Activated CD4-positive, alpha-beta memory T cell treated with anti-CD3 and anti-CD28 coated beads, Interleukin-2, amount 10 ng/mL, durations not matched to agents 7 days and 5 days (primary cell): ENCODE results near the gene ANKRD33B. TPM values are rescaled to one million over a fixed set of nuclear protein-coding genes. Genes with fewer than 3 reads are reported as not detected.
"Not testable (repeated sequence)": the region's sequence is repeated elsewhere in the genome, so short reads cannot be mapped to it uniquely, and the experiment has no call there.

Source experiments
- CTCF ChIA-PET: fragments of 350-600 bp; sonication (Branson Sonifier 250); formaldehyde crosslinking; loops from one replicate; lab custom pipeline; 2021; ENCODE audit warnings: antibody characterized with exemption, inconsistent platforms; lab: Charles Lee
- POLR2A ChIA-PET: fragments of 350-600 bp; sonication (Branson Sonifier 250); formaldehyde crosslinking; loops from one replicate; lab custom pipeline; 2021; ENCODE audit warnings: antibody characterized with exemption; lab: Charles Lee
- DNase-seq: peaks from one replicate; pipeline ENCODE4 v3.0.0-alpha.2; 2020
- H3K27ac Mint-ChIP-seq: one replicate; pipeline ENCODE4 v1.8.0; 2021; ENCODE audit warnings: mild to moderate bottlenecking, mixed read lengths
- H3K27me3 Mint-ChIP-seq: one replicate; pipeline ENCODE4 v1.8.0; 2021; ENCODE audit warnings: mixed read lengths
- H3K36me3 Mint-ChIP-seq: one replicate; pipeline ENCODE4 v1.8.0; 2021; ENCODE audit warnings: low read depth, mixed read lengths
- H3K4me1 Mint-ChIP-seq: one replicate; pipeline ENCODE4 v1.8.0; 2021; ENCODE audit warnings: mixed read lengths
- H3K4me3 Mint-ChIP-seq: one replicate; pipeline ENCODE4 v1.8.0; 2021; ENCODE audit warnings: mild to moderate bottlenecking, mixed read lengths
- H3K9me3 Mint-ChIP-seq: one replicate; pipeline ENCODE4 v1.8.0; 2021; ENCODE audit warnings: mixed read lengths
- total RNA-seq, 2 experiments: library from RNA; stranded (reverse); gene quantifications; one replicate each; pipeline ENCODE4 v1.2.3, GENCODE V29; 2021

The ANKRD33B gene
- total RNA-seq, 2 experiments from 2014 or later, result 9.5 to 9.9 TPM

DNA sequence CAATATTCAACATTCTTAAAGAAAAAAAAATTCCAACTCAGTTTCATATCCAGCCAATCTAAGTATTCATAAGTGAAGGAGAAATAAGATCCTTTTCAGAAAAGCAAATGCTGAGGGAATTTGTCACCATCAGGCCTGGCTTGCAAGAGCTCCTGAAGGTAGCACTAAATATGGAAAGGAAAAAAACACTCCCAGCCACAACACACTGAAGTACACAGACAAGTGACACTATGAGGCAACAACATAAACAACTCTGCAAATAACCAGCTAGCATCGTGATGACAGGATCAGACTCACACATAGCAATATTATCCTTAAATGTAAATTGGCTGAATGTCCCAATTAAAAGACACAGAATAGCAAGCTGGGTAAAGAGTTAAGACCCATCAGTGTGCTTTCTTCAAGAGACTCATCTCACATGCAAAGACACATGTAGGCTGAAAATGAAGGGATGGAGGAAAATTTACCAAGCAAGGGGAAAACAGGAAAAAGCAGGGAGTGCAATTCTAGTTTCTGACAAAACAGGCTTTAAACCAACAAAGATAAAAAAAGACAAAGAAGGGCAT lies 33.1 kb downstream of the ANKRD33B start:
- POLR2A ChIA-PET, result no interaction called here
- H3K36me3 Mint-ChIP-seq, result peaks cover 22% of the 10 kb centered on the region
- H3K4me3 Mint-ChIP-seq, result no peak overlapping the region
- H3K4me1 Mint-ChIP-seq, result peaks cover 69% of the 10 kb centered on the region
- H3K27ac Mint-ChIP-seq, result no peak overlapping the region
- H3K9me3 Mint-ChIP-seq, result peaks cover 2% of the 10 kb centered on the region
- peaks cover 1% of the 10 kb centered on the region for H3K27me3 Mint-ChIP-seq
- CTCF ChIA-PET, result interaction anchor here (2.2 kb wide), 1 partner anchor 31 kb away, joined by 8 read pairs; no protein-coding TSS in a partner anchor
- DNase-seq, result no peak

DNA sequence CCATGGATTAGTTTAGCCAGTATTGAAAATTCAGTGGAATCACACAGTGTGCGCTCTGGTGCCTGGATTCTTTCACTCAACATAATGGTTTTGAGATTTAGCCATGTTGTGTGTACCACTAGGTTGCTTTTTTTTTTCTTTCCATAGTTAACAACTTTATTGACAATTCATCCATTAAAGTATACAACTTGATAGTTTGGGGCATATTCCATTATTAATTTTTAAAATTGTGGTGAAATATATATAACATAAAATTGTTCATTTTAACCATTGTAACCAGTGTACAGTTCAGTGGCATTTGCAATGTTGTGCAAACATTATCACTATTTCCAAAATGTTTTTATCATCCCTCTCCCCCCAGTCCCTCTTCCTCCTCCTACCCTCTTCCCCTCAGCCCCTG lies 35.2 kb downstream of the ANKRD33B start:
- Mint-ChIP-seq H3K27me3 (peaks cover 1% of the 10 kb centered on the region), H3K9me3 (peaks cover 2% of the 10 kb centered on the region), H3K4me3 (no peak overlapping the region), H3K36me3 (peaks cover 22% of the 10 kb centered on the region), H3K27ac (no peak overlapping the region), H3K4me1 (peaks cover 64% of the 10 kb centered on the region)
- ChIA-PET CTCF (no interaction called here), POLR2A (no interaction called here)
- DNase-seq, result no peak

DNA sequence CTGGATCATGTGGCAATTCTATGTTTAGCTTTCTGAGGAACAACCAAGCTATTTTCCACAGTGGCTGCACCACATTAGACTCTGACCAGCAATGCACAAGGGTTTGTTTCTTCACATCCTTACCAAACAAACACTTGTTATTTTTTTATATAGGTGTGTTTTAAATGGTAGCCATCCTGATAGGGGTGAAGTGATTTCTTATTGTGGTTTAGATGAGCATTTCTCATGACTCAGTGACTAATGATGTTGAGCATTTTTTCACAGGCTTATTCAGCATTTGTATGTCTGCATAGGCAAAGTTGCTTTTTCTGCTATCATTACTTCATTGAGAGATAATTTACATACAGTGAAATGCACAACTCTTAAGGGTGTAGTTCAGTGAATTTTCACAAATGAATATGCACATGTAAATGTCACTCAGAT lies 36.0 kb downstream of the ANKRD33B start:
- Mint-ChIP-seq H3K4me1 (peaks cover 61% of the 10 kb centered on the region), H3K36me3 (peaks cover 19% of the 10 kb centered on the region), H3K9me3 (peaks cover 2% of the 10 kb centered on the region), H3K4me3 (no peak overlapping the region), H3K27ac (no peak overlapping the region), H3K27me3 (peaks cover 1% of the 10 kb centered on the region)
- CTCF ChIA-PET, result no interaction called here
- POLR2A ChIA-PET, result no interaction called here
- no peak for DNase-seq

DNA sequence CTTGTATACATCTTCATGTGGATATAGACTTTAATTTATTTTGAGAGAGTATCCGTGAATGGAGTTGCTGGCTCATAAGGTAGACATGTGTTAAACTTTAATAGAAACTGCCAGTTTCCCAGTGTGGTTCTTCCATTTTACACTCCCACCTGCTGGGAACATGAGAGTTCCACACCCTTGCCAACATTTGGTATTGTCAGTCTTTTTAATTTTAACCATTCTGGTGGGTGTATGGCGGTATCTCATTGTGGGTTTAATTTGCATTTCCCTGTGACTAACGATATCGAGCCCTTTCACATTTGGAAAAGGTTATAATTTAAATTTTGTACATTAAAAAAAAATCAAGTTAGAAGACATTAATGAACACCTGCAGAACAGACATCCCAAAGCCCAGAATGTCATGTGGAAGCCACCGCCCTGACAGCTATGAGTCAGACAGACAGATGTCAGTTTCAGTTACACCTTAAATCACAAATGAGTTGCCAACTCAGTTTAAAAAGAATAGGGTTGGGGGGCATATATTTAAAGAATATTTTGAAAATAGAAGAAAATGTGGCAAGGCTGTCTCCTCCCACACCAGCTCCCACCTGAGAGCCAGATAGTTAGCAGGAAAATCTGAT lies 36.9 kb downstream of the ANKRD33B start:
- no peak overlapping the region for H3K27ac Mint-ChIP-seq
- H3K4me3 Mint-ChIP-seq, result no peak overlapping the region
- POLR2A ChIA-PET, result interaction anchor here (0.7 kb wide), 1 partner anchor 21 kb away, joined by 3 read pairs; no protein-coding TSS in a partner anchor
- peaks cover 18% of the 10 kb centered on the region for H3K36me3 Mint-ChIP-seq
- peaks cover 55% of the 10 kb centered on the region for H3K4me1 Mint-ChIP-seq
- peak; percentile 28 for DNase-seq
- CTCF ChIA-PET, result interaction anchor here (1.2 kb wide), 1 partner anchor 27 kb away, joined by 9 read pairs; no protein-coding TSS in a partner anchor
- peaks cover 2% of the 10 kb centered on the region for H3K9me3 Mint-ChIP-seq
- H3K27me3 Mint-ChIP-seq, result peaks cover 1% of the 10 kb centered on the region

DNA sequence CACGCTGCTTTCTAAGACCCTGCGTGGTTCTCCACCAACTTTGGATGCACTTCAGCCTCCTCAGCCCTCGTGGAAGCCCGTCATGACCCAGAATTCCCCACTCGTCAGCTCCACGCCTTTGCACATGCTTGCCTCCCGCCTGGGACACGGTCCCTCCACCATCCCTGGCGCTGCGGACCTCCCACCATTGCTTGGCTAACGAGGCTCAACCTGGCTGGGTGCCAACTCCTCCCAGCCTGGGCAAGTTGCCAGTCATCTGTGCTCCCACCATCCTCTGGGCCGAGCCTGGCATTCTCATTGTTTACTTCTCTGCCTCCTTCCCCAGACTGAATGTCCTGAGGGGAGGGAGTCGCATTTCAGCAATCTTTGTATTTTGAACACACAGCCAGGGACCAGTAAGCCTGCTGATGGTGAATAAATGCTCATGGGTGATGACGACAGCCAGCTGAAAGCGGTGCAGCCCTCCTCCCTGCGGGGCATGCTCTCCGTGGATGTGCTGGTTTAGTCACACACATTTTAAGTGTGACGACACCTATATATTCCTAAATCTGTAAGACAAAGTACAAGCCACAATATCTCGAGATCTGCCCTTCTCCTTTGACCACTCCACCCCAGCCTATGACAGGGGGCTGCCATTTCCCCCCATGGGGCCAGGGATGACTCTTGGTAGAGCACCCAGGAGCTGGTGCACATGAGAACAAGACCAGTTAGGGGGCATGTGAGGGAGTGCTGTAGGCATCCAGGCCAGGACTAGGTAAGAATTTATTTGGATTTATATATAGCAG lies 37.6 kb downstream of the ANKRD33B start:
- CTCF ChIA-PET, result interaction anchor here (1.2 to 1.4 kb wide), 2 partner anchors 26 kb away, joined by 6 to 9 read pairs; no protein-coding TSS in a partner anchor
- Mint-ChIP-seq H3K4me3 (no peak overlapping the region), H3K27me3 (peaks cover 1% of the 10 kb centered on the region), H3K4me1 (peaks cover 48% of the 10 kb centered on the region), H3K9me3 (peaks cover 2% of the 10 kb centered on the region), H3K36me3 (peaks cover 13% of the 10 kb centered on the region), H3K27ac (no peak overlapping the region)
- POLR2A ChIA-PET, result no interaction called here
- no peak for DNase-seq

DNA sequence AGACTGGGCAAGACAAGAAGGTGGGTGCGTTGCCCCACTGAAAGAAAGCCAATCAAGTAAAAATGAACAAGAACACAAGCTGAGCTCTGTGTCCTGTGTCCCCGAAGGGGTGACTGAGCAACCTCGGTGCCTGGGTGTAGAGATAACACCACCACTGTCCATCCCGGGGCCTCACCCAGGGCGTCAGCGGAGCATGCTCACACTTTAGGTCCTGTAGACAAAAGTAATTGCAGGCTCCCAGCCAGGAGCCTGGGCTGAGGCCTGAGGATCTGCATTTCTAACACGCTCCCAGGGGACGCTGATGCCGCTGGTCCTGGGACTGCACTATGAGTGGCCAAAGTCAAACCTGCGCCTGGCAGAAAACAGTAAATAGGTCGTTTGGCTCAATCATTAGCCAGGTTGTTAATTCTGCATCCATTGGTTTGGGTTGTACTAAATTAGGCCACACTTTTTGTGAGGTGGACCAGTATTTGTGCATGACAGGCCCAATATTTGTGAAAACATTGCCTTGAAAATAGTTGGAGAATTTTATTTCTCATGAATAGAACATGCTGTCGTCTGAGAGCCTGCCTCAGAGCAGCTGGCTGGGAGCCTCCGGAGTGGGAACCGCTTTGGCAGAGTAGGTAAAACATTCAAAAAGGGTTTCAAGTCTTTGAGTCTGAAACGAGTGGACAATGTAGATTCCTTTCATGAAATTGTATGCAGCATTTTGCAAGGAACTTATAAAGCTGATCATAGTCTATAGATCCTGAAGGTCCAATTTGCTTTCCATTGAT lies 38.3 kb downstream of the ANKRD33B start:
- CTCF ChIA-PET, result interaction anchor here (0.7 to 1.4 kb wide), 2 partner anchors 25 to 149 kb away, joined by 4 to 6 read pairs; no protein-coding TSS in a partner anchor
- no peak overlapping the region for H3K27ac Mint-ChIP-seq
- peaks cover 45% of the 10 kb centered on the region for H3K4me1 Mint-ChIP-seq
- peaks cover 1% of the 10 kb centered on the region for H3K27me3 Mint-ChIP-seq
- no peak for DNase-seq
- H3K36me3 Mint-ChIP-seq, result peaks cover 11% of the 10 kb centered on the region
- no peak overlapping the region for H3K4me3 Mint-ChIP-seq
- POLR2A ChIA-PET, result interaction anchor here (0.9 kb wide), 1 partner anchor 113 kb away, joined by 3 read pairs; no protein-coding TSS in a partner anchor
- peaks cover 2% of the 10 kb centered on the region for H3K9me3 Mint-ChIP-seq

DNA sequence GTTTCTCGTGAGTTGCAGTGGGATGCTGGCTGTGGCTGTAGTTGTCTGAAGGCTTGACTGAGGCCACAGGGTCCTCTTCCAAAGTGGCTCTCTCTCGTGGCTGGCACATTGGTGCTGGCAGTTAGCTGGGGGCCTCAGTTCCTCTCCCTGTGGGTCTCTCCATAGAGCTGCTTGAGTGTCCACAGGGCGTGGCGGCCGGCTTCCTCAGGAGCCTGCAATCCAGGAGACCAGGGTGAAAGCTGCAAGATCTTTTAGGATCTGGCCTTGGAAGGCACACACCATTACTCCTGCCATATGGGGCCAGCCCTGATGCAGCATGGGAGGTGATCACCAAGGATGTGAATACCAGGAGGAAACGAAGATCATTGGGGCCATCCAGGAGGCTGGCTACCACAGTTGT lies 41.1 kb downstream of the ANKRD33B start:
- Mint-ChIP-seq H3K4me1 (peaks cover 32% of the 10 kb centered on the region), H3K27me3 (no peaks in the 10 kb centered on the region), H3K4me3 (no peak overlapping the region), H3K27ac (no peak overlapping the region), H3K9me3 (no peaks in the 10 kb centered on the region), H3K36me3 (no peaks in the 10 kb centered on the region)
- POLR2A ChIA-PET, result no interaction called here
- CTCF ChIA-PET, result interaction anchor here (5.1 kb wide), 1 partner anchor 23 kb away, joined by 23 read pairs; no protein-coding TSS in a partner anchor
- no peak for DNase-seq

DNA sequence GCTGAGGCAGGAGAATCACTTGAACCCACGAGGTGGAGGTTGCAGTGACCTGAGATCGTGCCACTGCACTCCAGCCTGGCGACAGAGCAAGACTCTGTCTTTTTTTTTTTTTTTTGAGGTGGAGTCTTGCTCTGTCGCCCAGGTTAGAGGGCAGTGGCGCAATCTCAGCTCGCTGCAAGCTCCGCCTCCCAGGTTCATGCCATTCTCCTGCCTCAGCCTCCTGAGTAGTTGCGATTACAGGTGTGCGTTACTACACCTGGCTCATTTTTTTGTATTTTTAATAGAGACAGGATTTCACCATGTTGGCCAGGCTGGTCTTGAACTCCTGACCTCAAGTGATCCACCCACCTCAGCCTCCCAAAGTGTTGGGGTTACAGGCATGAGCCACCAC lies 42.8 kb downstream of the ANKRD33B start:
- POLR2A ChIA-PET, result not testable (repeated sequence)

DNA sequence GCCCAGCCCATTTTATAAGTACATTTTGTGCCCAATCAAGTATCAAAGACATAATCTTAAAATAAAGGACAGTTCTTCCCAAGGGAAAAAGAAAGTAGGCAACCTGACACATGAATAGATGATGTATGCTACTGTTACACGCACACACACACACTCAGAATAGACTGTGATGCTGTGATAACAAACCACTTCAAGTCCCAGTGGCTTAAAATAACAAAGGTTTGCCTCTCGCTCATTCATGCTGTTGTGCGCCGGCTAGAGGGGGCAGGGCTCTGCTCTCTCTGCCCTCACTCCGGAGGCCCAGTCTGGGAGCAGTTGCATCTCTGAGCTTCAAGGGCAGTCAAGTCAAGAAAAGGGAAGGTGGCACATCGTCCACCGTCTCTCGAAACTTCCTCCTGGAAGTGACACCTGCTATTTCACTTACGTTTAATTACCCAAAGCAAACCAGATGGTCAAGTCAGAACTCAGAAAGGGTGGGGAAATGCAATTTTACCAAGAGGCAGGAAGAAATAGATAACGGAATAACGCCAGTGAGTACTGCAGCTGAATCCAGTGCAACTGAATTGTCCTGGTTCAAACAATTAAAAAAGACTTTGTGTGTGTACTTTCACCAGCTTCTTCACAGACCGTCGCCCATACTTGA lies 43.3 kb downstream of the ANKRD33B start:
- Mint-ChIP-seq H3K4me3 (no peak overlapping the region), H3K27ac (no peak overlapping the region)

More for the DNA sequence above, 42.8 kb downstream of the ANKRD33B start:
- not testable (repeated sequence) for H3K27me3 Mint-ChIP-seq, H3K4me3 Mint-ChIP-seq, H3K27ac Mint-ChIP-seq, H3K9me3 Mint-ChIP-seq, DNase-seq, H3K36me3 Mint-ChIP-seq
- CTCF ChIA-PET, result interaction anchor here (5.1 kb wide), 1 partner anchor 21 kb away, joined by 23 read pairs; no protein-coding TSS in a partner anchor
- peaks cover 20% of the 10 kb centered on the region for H3K4me1 Mint-ChIP-seq

DNA sequence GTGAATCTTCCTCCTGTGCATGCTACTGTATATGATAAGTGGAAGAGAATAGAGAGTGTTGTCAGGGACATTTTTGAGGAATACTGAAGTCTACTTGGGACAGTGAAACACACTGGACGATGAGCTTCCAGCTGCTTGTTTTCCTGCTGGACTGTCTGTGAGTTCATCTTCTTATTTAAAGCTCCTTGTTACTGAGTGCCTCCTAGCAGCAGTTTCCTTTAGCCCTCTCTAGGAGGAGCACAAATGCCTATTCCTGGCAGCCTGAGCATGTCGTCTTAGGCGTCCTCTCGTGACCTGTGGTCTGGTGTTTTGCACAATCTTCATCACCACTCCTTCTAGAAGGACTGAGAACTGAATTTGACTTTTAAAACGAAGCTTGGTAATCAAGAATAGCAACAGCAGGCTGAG lies 43.8 kb downstream of the ANKRD33B start:
- H3K4me1 Mint-ChIP-seq, result peaks cover 18% of the 10 kb centered on the region
- H3K36me3 Mint-ChIP-seq, result no peaks in the 10 kb centered on the region
- no peak for DNase-seq
- CTCF ChIA-PET, result interaction anchor here (0.7 to 5.1 kb wide), 3 partner anchors 20 to 324 kb away, joined by 4 to 23 read pairs (median 4); no protein-coding TSS in a partner anchor
- POLR2A ChIA-PET, result interaction anchor here (0.9 to 2.0 kb wide), 2 partner anchors 17 to 42 kb away, joined by 5 to 7 read pairs; no protein-coding TSS in a partner anchor
- no peaks in the 10 kb centered on the region for H3K9me3 Mint-ChIP-seq
- no peak overlapping the region for H3K4me3 Mint-ChIP-seq
- H3K27me3 Mint-ChIP-seq, result no peaks in the 10 kb centered on the region
- H3K27ac Mint-ChIP-seq, result no peak overlapping the region

More for the DNA sequence above, 43.3 kb downstream of the ANKRD33B start:
- ChIA-PET CTCF (interaction anchor here (1.0 to 5.1 kb wide), 2 partner anchors 21 to 46 kb away, joined by 4 to 23 read pairs; no protein-coding TSS in a partner anchor), POLR2A (interaction anchor here (0.9 to 2.0 kb wide), 2 partner anchors 16 to 41 kb away, joined by 5 to 7 read pairs; no protein-coding TSS in a partner anchor)
- no peaks in the 10 kb centered on the region for H3K27me3 Mint-ChIP-seq
- no peak for DNase-seq
- peaks cover 18% of the 10 kb centered on the region for H3K4me1 Mint-ChIP-seq
- H3K36me3 Mint-ChIP-seq, result no peaks in the 10 kb centered on the region
- H3K9me3 Mint-ChIP-seq, result no peaks in the 10 kb centered on the region

DNA sequence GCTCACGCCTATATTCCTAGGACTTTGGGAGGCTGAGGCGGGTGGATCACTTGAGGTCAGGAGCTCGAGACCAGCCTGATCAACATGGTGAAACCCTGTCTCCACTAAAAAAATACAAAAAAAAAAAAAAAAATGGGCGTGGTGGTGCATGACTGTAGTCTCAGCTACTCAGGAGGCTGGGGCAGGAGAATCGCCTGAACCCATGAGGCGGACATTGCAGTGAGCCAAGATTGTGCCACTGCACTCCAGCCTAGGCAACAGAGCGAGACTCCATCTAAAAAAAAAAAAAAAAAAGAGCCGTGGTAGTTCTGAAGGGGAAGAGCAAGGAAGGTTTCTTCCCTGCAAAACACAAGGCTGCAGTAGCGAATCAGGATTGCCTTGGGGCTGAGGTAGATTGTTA lies 44.2 kb downstream of the ANKRD33B start:
- DNase-seq, H3K27ac Mint-ChIP-seq, H3K36me3 Mint-ChIP-seq, H3K4me3 Mint-ChIP-seq, H3K27me3 Mint-ChIP-seq, H3K9me3 Mint-ChIP-seq: not testable (repeated sequence)
- ChIA-PET CTCF (interaction anchor here (0.7 to 5.1 kb wide), 4 partner anchors 20 to 324 kb away, joined by 4 to 23 read pairs (median 4); no protein-coding TSS in a partner anchor), POLR2A (interaction anchor here (2.0 kb wide), 1 partner anchor 17 kb away, joined by 7 read pairs; no protein-coding TSS in a partner anchor)
- H3K4me1 Mint-ChIP-seq, result peaks cover 18% of the 10 kb centered on the region
